Neural progenitor cell (in vitro differentiated cells): ENCODE results near the gene PGAM2. TPM values are rescaled to one million over a fixed set of nuclear protein-coding genes. Genes with fewer than 3 reads are reported as not detected.

Experiments
- DNase-seq: peaks from one replicate; pipeline ENCODE4 v3.0.0-alpha.2; 2016; ENCODE audit warnings: low spot score
- H2AFZ ChIP-seq: fragments of 200-600 bp; sonication (generic); replicated peaks from 2 replicates; pipeline ENCODE4 v1.6.1; 2016; ENCODE audit warnings: antibody characterized with exemption
- H3F3A ChIP-seq: fragments of 200-600 bp; sonication (generic); 2 replicates; pipeline ENCODE4 v1.6.1; 2016; ENCODE audit warnings: antibody characterized with exemption, low read depth
- H3K27ac ChIP-seq: fragments of 200-600 bp; sonication (generic); 2 replicates; pipeline ENCODE4 v1.5.1; 2016; ENCODE audit warnings: mild to moderate bottlenecking
- H3K27me3 ChIP-seq: fragments of 200-600 bp; sonication (generic); 2 replicates; pipeline ENCODE4 v1.6.1; 2016; ENCODE audit warnings: mild to moderate bottlenecking, moderate library complexity
- H3K36me3 ChIP-seq: fragments of 200-600 bp; sonication (generic); 2 replicates; pipeline ENCODE4 v1.5.1; 2016
- H3K4me1 ChIP-seq: fragments of 200-600 bp; sonication (generic); 2 replicates; pipeline ENCODE4 v1.6.1; 2016; ENCODE audit warnings: mixed run types
- H3K4me2 ChIP-seq: fragments of 200-600 bp; sonication (generic); 2 replicates; pipeline ENCODE4 v1.6.1; 2016
- H3K4me3 ChIP-seq: fragments of 200-600 bp; sonication (generic); 2 replicates; pipeline ENCODE4 v1.5.1; 2016
- H3K79me2 ChIP-seq: fragments of 200-600 bp; sonication (generic); 2 replicates; pipeline ENCODE4 v1.6.1; 2016; ENCODE audit warnings: low read depth
- H3K9ac ChIP-seq: fragments of 200-600 bp; sonication (generic); 2 replicates; pipeline ENCODE4 v1.6.1; 2016
- H3K9me3 ChIP-seq: fragments of 200-600 bp; sonication (generic); 2 replicates; pipeline ENCODE4 v1.5.1; 2016; ENCODE audit warnings: low read depth
- H4K20me1 ChIP-seq: fragments of 200-600 bp; sonication (generic); 2 replicates; pipeline ENCODE4 v1.6.1; 2016; ENCODE audit warnings: low read depth
- H3K27ac Mint-ChIP-seq: 3 replicates; pipeline ENCODE4 v1.8.0; 2021; ENCODE audit warnings: mixed read lengths
- H3K27me3 Mint-ChIP-seq: 2 replicates; pipeline ENCODE4 v1.8.0; 2022; ENCODE audit warnings: low read depth, mild to moderate bottlenecking, inconsistent platforms, moderate library complexity, mixed read lengths; ENCODE audit not compliant: insufficient read depth
- H3K36me3 Mint-ChIP-seq: 3 replicates; pipeline ENCODE4 v1.8.0; 2021; ENCODE audit warnings: mixed read lengths
- H3K4me1 Mint-ChIP-seq: 3 replicates; pipeline ENCODE4 v1.8.0; 2021; ENCODE audit warnings: mixed read lengths
- H3K4me3 Mint-ChIP-seq: 3 replicates; pipeline ENCODE4 v1.8.0; 2021; ENCODE audit warnings: mild to moderate bottlenecking, moderate library complexity, mixed read lengths
- H3K9me3 Mint-ChIP-seq: 3 replicates; pipeline ENCODE4 v1.8.0; 2020; ENCODE audit warnings: mixed read lengths
- EZH2 ChIP-seq: fragments of 200-600 bp; sonication (generic); IDR thresholded peaks from 2 replicates; pipeline ENCODE4 v1.6.1; 2017; ENCODE audit warnings: antibody characterized with exemption, mild to moderate bottlenecking, moderate library complexity
- EZH2phosphoT487 ChIP-seq: fragments of 200-600 bp; sonication (generic); IDR thresholded peaks from 2 replicates; pipeline ENCODE4 v1.6.1; 2017; ENCODE audit warnings: antibody characterized with exemption
- total RNA-seq: library from RNA; depleted of rRNA; stranded (reverse); fragments of >200 nt; gene quantifications from 2 replicates; pipeline ENCODE4 v1.2.3, GENCODE V29; 2015; ENCODE audit warnings: low replicate concordance
- TF ChIP-seq, protein P1 (sequence below): fragments of 200-600 bp; sonication (generic); IDR thresholded peaks from 2 replicates; pipeline ENCODE4 v1.5.1; 2017; ENCODE audit warnings: antibody characterized with exemption, mild to moderate bottlenecking

PGAM2 gene
- total RNA-seq, 1 donor from 2014 or later: 11.2 TPM

DNA sequence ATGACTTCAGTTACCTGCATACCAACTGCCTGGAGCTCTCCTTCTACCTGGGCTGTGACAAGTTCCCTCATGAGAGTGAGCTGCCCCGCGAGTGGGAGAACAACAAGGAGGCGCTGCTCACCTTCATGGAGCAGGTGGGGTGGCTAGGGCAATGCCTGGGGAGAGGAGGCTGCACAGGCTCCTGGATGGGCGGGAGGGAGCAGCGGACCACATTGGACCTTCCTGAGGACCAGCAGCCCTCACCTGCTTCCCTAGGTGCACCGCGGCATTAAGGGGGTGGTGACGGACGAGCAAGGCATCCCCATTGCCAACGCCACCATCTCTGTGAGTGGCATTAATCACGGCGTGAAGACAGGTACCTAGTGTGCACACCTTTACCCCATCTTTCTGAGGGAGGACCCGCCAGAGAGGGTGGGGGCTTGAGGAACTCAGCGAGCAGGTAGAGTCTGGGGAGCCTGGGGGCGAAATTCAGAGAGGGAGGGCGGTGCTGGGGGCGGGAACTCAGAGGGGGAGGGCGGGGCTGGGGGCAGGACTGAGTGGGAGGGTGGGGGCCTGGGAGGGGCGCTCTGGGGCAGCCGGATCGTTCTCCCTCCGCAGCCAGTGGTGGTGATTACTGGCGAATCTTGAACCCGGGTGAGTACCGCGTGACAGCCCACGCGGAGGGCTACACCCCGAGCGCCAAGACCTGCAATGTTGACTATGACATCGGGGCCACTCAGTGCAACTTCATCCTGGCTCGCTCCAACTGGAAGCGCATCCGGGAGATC is 47.8 kb upstream of the PGAM2 start:
- Histone ChIP-seq H3K9me3 (no peaks in the 10 kb centered on the region), H3K36me3 (no peaks in the 10 kb centered on the region), H4K20me1 (no peaks in the 10 kb centered on the region), H3K27me3 (no peaks in the 10 kb centered on the region), H3K9ac (no peak overlapping the region), H3K4me3 (no peak overlapping the region), H3K79me2 (no peaks in the 10 kb centered on the region), H3K4me2 (no peak overlapping the region), H3K4me1 (no peaks in the 10 kb centered on the region), H2AFZ (no peak overlapping the region), H3K27ac (no peak overlapping the region), H3F3A (no peaks in the 10 kb centered on the region)
- no peak for DNase-seq
- TF ChIP-seq EZH2phosphoT487 (no peak), EZH2 (no peak)
- TF ChIP-seq, protein P1, sequence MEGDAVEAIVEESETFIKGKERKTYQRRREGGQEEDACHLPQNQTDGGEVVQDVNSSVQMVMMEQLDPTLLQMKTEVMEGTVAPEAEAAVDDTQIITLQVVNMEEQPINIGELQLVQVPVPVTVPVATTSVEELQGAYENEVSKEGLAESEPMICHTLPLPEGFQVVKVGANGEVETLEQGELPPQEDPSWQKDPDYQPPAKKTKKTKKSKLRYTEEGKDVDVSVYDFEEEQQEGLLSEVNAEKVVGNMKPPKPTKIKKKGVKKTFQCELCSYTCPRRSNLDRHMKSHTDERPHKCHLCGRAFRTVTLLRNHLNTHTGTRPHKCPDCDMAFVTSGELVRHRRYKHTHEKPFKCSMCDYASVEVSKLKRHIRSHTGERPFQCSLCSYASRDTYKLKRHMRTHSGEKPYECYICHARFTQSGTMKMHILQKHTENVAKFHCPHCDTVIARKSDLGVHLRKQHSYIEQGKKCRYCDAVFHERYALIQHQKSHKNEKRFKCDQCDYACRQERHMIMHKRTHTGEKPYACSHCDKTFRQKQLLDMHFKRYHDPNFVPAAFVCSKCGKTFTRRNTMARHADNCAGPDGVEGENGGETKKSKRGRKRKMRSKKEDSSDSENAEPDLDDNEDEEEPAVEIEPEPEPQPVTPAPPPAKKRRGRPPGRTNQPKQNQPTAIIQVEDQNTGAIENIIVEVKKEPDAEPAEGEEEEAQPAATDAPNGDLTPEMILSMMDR: no peak
- Mint-ChIP-seq H3K27me3 (peaks cover 10% of the 10 kb centered on the region), H3K4me3 (no peak overlapping the region), H3K36me3 (peaks cover 16% of the 10 kb centered on the region), H3K9me3 (no peaks in the 10 kb centered on the region), H3K27ac (no peak overlapping the region), H3K4me1 (no peaks in the 10 kb centered on the region)

DNA sequence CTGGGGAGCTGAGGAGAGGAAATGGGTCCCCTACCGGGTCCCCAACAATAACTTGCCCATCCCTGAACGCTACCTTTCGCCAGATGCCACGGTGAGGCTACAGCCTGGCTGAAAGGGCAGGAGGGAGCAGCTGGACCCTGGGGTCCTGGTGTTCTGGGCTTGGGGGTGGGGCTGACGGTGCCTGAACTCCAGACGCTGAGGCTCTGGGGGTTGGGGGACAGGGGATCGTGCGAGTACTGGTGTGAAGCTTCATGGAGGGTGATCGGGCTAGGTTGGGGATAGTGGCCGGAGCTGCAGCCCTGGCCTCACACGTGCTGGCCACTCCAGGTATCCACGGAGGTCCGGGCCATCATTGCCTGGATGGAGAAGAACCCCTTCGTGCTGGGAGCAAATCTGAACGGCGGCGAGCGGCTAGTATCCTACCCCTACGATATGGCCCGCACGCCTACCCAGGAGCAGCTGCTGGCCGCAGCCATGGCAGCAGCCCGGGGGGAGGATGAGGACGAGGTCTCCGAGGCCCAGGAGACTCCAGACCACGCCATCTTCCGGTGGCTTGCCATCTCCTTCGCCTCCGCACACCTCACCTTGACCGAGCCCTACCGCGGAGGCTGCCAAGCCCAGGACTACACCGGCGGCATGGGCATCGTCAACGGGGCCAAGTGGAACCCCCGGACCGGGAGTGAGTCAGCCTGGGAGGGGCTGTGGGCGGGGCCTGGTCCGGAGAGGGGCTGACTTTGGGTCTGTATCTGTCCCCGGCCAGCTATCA is 47.0 kb upstream of the PGAM2 start:
- Histone ChIP-seq H3K27ac (no peak overlapping the region), H3K4me3 (no peak overlapping the region), H4K20me1 (no peaks in the 10 kb centered on the region), H3K9ac (no peak overlapping the region), H3K4me1 (no peaks in the 10 kb centered on the region), H3F3A (no peaks in the 10 kb centered on the region), H3K9me3 (no peaks in the 10 kb centered on the region), H2AFZ (no peak overlapping the region), H3K79me2 (no peaks in the 10 kb centered on the region), H3K36me3 (no peaks in the 10 kb centered on the region), H3K4me2 (no peak overlapping the region), H3K27me3 (no peaks in the 10 kb centered on the region)
- Mint-ChIP-seq H3K4me1 (no peaks in the 10 kb centered on the region), H3K4me3 (no peak overlapping the region), H3K9me3 (no peaks in the 10 kb centered on the region), H3K27ac (no peak overlapping the region), H3K36me3 (peaks cover 12% of the 10 kb centered on the region), H3K27me3 (peaks cover 10% of the 10 kb centered on the region)
- TF ChIP-seq EZH2: no peak
- TF ChIP-seq, protein P1: no peak
- no peak for TF ChIP-seq EZH2phosphoT487
- no peak for DNase-seq

DNA sequence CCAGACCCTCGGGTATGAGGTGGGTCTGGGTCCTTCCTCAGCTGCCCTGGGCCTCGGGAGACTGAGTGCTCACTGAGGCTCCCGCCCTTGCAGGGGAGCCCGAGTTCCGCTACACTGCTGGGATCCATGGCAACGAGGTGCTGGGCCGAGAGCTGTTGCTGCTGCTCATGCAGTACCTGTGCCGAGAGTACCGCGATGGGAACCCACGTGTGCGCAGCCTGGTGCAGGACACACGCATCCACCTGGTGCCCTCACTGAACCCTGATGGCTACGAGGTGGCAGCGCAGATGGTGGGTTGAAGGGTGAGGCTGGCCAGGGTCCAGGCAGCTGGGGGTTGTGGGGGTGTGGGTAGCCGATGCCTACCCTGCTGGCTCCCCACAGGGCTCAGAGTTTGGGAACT is 46.4 kb upstream of the PGAM2 start:
- Histone ChIP-seq H3K27ac (no peak overlapping the region), H2AFZ (no peak overlapping the region), H3K79me2 (no peaks in the 10 kb centered on the region), H3K4me3 (no peak overlapping the region), H3K4me2 (no peak overlapping the region), H3K36me3 (no peaks in the 10 kb centered on the region), H3K27me3 (no peaks in the 10 kb centered on the region), H3K9me3 (no peaks in the 10 kb centered on the region), H4K20me1 (no peaks in the 10 kb centered on the region), H3F3A (no peaks in the 10 kb centered on the region), H3K4me1 (no peaks in the 10 kb centered on the region), H3K9ac (no peak overlapping the region)
- Mint-ChIP-seq H3K4me1 (no peaks in the 10 kb centered on the region), H3K4me3 (no peak overlapping the region), H3K27ac (no peak overlapping the region), H3K27me3 (peaks cover 7% of the 10 kb centered on the region), H3K36me3 (peaks cover 12% of the 10 kb centered on the region), H3K9me3 (no peaks in the 10 kb centered on the region)
- TF ChIP-seq, protein P1: no peak
- no peak for TF ChIP-seq EZH2phosphoT487
- TF ChIP-seq EZH2: no peak
- no peak for DNase-seq
